Caco-2 (cell line): ENCODE measurements around the gene INAFM1. TPM values are rescaled to one million over a fixed set of nuclear protein-coding genes. Genes with fewer than 3 reads are reported as not detected.

Source experiments
- BruUV-seq: library from RNA; stranded (reverse); fragments of 400-500 nt; replicated peaks from 2 replicates; lab custom pipeline; 2021; lab: Mats Ljungman, UMichigan
- CTCF ChIA-PET: fragments of 300-600 bp; sonication (Branson Sonifier 250); formaldehyde crosslinking; loops from one replicate; lab custom pipeline; 2022; ENCODE audit warnings: antibody characterized with exemption; lab: Charles Lee
- POLR2A ChIA-PET: fragments of 300-600 bp; sonication (Branson Sonifier 250); formaldehyde crosslinking; loops from one replicate; lab custom pipeline; 2022; ENCODE audit warnings: antibody characterized with exemption; lab: Charles Lee
- DNase-seq, 2 experiments: peaks; one replicate each; pipeline versions ENCODE4 v3.0.0 to v3.0.0-alpha.2; 2020 to 2022
- H3K27me3 ChIP-seq: replicated peaks from 2 replicates; pipeline ENCODE4 v1.6.0; 2011; ENCODE audit warnings: low read length; ENCODE audit not compliant: control insufficient read depth, insufficient read depth
- H3K36me3 ChIP-seq: 2 replicates; pipeline ENCODE4 v1.5.1; 2011; ENCODE audit warnings: low read length; ENCODE audit not compliant: control insufficient read depth, insufficient read depth
- H3K4me1 ChIP-seq: fragments of 250-450 bp; sonication (Bioruptor Pico); 2 replicates; pipeline ENCODE4 v1.5.1; 2020; ENCODE audit warnings: mild to moderate bottlenecking
- H3K4me3 ChIP-seq: 2 replicates; pipeline ENCODE4 v1.5.1; 2011; ENCODE audit warnings: low read depth, mild to moderate bottlenecking, control low read depth, low read length
- H3K9me3 ChIP-seq: fragments of 250-450 bp; sonication (Bioruptor Pico); 2 replicates; pipeline ENCODE4 v1.5.1; 2020; ENCODE audit warnings: mild to moderate bottlenecking, moderate library complexity
- H3K27ac Mint-ChIP-seq: one replicate; pipeline ENCODE4 v1.8.0; 2022; ENCODE audit warnings: mixed read lengths; ENCODE audit not compliant: unreplicated experiment
- H3K27me3 Mint-ChIP-seq: one replicate; pipeline ENCODE4 v1.8.0; 2022; ENCODE audit warnings: mixed read lengths; ENCODE audit not compliant: insufficient read depth, unreplicated experiment
- H3K36me3 Mint-ChIP-seq: one replicate; pipeline ENCODE4 v1.8.0; 2022; ENCODE audit warnings: mild to moderate bottlenecking, mixed read lengths; ENCODE audit not compliant: insufficient read depth, unreplicated experiment
- H3K4me1 Mint-ChIP-seq: one replicate; pipeline ENCODE4 v1.8.0; 2022; ENCODE audit warnings: low read depth, mixed read lengths; ENCODE audit not compliant: unreplicated experiment
- H3K4me3 Mint-ChIP-seq: one replicate; pipeline ENCODE4 v1.8.0; 2022; ENCODE audit warnings: mild to moderate bottlenecking, moderate library complexity, mixed read lengths; ENCODE audit not compliant: unreplicated experiment
- H3K9me3 Mint-ChIP-seq: one replicate; pipeline ENCODE4 v1.8.0; 2022; ENCODE audit warnings: mixed read lengths; ENCODE audit not compliant: unreplicated experiment
- intact Hi-C: fragments of 100-400 bp; cut with micrococcal nuclease; formaldehyde crosslinking; loops from one replicate; pipeline ENCODE4 v1.10.0; 2022; ENCODE audit not compliant: unreplicated experiment
- total RNA-seq: library from RNA; stranded (reverse); gene quantifications from 2 replicates; pipeline ENCODE4 v1.2.3, GENCODE V29; 2022
- TF ChIP-seq, protein P1 (sequence below), 2 experiments: fragments of 200-600 bp in 1 of 2; IDR thresholded peaks; 1 replicate in 1 of 2; 2 replicates in 1 of 2; pipeline versions ENCODE4 v1.5.1 to v1.8.0; 2011 to 2022; ENCODE audit warnings: antibody characterized with exemption in 1 of 2, control low read depth in 1 of 2, inconsistent platforms in 1 of 2, low read depth in 1 of 2, low read length in 1 of 2, mild to moderate bottlenecking in 1 of 2, moderate library complexity in 1 of 2; ENCODE audit not compliant: insufficient read depth in 1 of 2, severe bottlenecking in 1 of 2, unreplicated experiment in 1 of 2

Gene INAFM1
- total RNA-seq, 1 experiment from 2014 or later, result 10.4 TPM

DNA sequence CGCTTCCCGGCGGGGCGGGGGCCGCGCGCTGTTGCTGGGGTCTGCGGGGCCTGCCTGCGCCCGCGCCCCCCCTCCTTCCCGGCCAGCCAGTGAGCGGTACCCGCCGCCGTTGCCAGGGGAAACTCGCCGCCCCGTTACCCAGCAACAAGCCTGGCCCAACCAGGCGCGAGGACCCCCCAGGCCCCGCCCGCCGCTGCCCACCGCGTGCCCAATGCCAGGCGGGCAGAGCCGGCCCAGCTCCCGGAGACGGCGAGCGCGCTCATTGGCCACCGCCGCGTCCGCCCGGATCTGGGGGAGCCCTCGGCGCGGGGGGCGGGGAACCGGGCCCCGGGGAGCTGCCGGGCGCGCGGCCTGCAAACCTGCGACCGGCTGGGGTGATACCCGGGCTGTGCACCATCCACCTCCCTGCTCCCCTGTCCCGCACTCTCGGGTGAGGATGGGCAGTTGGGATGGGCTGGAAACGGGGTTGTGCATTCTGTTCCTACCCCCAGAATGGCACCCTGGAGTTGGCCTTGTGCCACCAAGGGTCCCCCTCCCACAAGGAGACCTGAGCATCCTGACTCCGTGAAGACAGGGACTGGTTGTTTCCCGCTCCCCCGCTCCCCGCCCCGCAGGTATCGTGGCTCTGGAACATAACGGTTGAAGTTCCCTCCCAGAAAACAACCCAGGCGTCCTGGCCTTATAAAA is 34.9 kb upstream of the INAFM1 start:
- ChIA-PET CTCF (interaction anchor here (0.6 kb wide), 1 partner anchor 212 kb away, joined by 4 read pairs; no protein-coding TSS in a partner anchor), POLR2A (no interaction called here)
- Mint-ChIP-seq H3K27ac (no peak overlapping the region), H3K9me3 (no peaks in the 10 kb centered on the region), H3K4me3 (no peak overlapping the region), H3K36me3 (peaks cover 7% of the 10 kb centered on the region), H3K27me3 (no peaks in the 10 kb centered on the region), H3K4me1 (peaks cover 8% of the 10 kb centered on the region)
- Histone ChIP-seq H3K36me3 (no peaks in the 10 kb centered on the region), H3K4me3 (no peak overlapping the region), H3K4me1 (peaks cover 14% of the 10 kb centered on the region), H3K9me3 (0 out of 2 replicates have a peak, but pooled peaks cover 3% of the 10 kb centered on the region), H3K27me3 (no peaks in the 10 kb centered on the region)
- TF ChIP-seq, protein P1, sequence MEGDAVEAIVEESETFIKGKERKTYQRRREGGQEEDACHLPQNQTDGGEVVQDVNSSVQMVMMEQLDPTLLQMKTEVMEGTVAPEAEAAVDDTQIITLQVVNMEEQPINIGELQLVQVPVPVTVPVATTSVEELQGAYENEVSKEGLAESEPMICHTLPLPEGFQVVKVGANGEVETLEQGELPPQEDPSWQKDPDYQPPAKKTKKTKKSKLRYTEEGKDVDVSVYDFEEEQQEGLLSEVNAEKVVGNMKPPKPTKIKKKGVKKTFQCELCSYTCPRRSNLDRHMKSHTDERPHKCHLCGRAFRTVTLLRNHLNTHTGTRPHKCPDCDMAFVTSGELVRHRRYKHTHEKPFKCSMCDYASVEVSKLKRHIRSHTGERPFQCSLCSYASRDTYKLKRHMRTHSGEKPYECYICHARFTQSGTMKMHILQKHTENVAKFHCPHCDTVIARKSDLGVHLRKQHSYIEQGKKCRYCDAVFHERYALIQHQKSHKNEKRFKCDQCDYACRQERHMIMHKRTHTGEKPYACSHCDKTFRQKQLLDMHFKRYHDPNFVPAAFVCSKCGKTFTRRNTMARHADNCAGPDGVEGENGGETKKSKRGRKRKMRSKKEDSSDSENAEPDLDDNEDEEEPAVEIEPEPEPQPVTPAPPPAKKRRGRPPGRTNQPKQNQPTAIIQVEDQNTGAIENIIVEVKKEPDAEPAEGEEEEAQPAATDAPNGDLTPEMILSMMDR (IDR thresholded peaks at IDR 0.05; ENCODE audit: insufficient read depth in 1 of 2, low read depth in 1 of 2, low read length in 1 of 2, severe bottlenecking in 1 of 2, unreplicated experiment in 1 of 2), result no peak
- intact Hi-C loops, result loop anchor here (5.0 kb wide), 1 partner anchor 107 kb away; the partner anchor contains the start of gene SAE1
- no TSS peak for BruUV-seq
- DNase-seq, result no peak

DNA sequence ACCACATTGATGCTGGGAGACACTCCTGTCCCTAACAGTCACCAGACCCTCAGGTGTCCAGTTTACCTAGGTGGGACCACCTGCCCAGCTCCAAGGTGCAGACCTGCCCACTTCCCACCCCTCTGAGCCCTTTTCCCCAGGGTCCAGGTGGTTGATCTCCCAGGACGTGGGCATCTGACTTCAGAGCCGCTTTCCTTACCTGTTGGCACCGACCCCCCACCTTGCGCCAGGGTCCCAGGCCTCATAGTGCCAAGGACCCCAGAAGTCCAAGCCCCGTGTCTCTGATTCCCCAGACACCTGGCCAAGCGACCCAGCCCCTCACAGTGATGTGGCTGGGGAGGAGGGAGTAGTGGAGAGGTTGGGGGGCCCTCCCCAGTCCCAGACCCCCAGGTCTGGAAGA is 34.1 kb upstream of the INAFM1 start:
- BruUV-seq, result no TSS peak
- Mint-ChIP-seq H3K27ac (no peak overlapping the region), H3K4me1 (peaks cover 8% of the 10 kb centered on the region), H3K9me3 (no peaks in the 10 kb centered on the region), H3K4me3 (no peak overlapping the region), H3K36me3 (peaks cover 7% of the 10 kb centered on the region), H3K27me3 (no peaks in the 10 kb centered on the region)
- ChIA-PET CTCF (interaction anchor here (0.6 to 1.3 kb wide), 4 partner anchors 14 to 127 kb away, joined by 3 to 8 read pairs (median 6); partner anchors contain the start of gene ZC3H4), POLR2A (interaction anchor here (0.7 to 1.0 kb wide), 3 partner anchors 15 to 247 kb away, joined by 4 to 6 read pairs (median 6); partner anchors contain the start of gene CCDC9)
- Histone ChIP-seq H3K36me3 (no peaks in the 10 kb centered on the region), H3K27me3 (no peaks in the 10 kb centered on the region), H3K9me3 (0 out of 2 replicates have a peak, but pooled peaks cover 3% of the 10 kb centered on the region), H3K4me1 (peaks cover 14% of the 10 kb centered on the region), H3K4me3 (peak overlapping the region; percentile 4)
- DNase-seq, result no peak
- intact Hi-C loops, result loop anchor here (5.0 kb wide), 1 partner anchor 108 kb away; the partner anchor contains the start of gene SAE1
- TF ChIP-seq, protein P1 (IDR thresholded peaks at IDR 0.05; ENCODE audit: insufficient read depth in 1 of 2, low read depth in 1 of 2, low read length in 1 of 2, severe bottlenecking in 1 of 2, unreplicated experiment in 1 of 2), result no peak
